AG09319 (cell line): Measurements from ENCODE around the gene BCAS3.

Source experiments
- DNase-seq: peaks from one replicate; pipeline ENCODE4 v3.0.0-alpha.2; 2010; ENCODE audit warnings: low read depth; ENCODE audit errors: extremely low read depth
- TF ChIP-seq, protein P1 (sequence below): IDR thresholded peaks from 2 replicates; pipeline ENCODE4 v1.5.1; 2011; ENCODE audit warnings: low read depth, mild to moderate bottlenecking, inconsistent platforms, low read length, moderate library complexity

Gene BCAS3

DNA sequence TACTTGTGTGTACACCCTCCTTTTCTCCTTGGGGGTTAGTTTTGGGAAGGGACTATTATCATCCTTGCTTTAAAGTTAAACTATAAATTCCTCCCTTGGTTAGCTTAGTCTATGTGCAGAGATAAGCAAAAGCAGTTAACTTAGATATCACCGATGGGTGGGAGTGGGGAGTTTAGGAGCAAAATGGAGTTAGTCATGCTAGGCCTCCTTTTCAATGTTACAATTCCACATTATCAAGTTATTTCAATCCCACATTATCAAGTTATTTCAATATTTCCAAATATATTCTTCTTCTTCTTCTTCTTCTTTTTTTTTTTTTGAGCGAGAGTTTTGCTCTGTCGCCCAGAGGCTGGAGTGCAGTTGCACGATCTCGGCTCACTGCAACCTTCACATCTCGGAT, 1.7 kb upstream of the BCAS3 start:
- TF ChIP-seq, protein P1, sequence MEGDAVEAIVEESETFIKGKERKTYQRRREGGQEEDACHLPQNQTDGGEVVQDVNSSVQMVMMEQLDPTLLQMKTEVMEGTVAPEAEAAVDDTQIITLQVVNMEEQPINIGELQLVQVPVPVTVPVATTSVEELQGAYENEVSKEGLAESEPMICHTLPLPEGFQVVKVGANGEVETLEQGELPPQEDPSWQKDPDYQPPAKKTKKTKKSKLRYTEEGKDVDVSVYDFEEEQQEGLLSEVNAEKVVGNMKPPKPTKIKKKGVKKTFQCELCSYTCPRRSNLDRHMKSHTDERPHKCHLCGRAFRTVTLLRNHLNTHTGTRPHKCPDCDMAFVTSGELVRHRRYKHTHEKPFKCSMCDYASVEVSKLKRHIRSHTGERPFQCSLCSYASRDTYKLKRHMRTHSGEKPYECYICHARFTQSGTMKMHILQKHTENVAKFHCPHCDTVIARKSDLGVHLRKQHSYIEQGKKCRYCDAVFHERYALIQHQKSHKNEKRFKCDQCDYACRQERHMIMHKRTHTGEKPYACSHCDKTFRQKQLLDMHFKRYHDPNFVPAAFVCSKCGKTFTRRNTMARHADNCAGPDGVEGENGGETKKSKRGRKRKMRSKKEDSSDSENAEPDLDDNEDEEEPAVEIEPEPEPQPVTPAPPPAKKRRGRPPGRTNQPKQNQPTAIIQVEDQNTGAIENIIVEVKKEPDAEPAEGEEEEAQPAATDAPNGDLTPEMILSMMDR = no peak
- no peak for DNase-seq

DNA sequence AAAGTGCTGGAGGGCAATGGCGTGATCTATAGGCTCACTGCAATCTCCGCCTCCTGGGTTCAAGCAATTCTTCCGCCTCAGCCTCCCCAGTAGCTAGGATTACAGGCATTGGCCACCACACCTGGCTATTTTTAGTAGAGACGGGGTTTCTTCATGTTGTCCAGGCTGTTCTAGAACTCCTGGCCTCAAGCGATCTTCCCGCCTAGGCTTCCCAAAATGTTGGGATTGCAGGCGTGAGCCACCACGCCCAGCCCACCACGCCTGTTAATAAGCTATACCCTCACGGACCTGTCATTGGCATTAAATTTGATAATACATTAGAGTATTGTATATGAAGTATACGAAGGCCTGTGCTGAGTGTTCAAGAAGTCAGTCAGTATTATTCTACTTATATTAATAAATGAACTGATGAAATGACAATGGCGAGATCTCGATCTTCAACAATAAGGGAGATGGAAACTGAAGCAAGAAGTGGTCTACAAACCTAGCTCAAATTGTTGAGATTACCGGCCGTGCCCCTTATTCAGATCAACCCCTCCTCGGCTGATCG, 818 bp upstream of the BCAS3 start:
- DNase-seq = no peak
- TF ChIP-seq, protein P1 = no peak

DNA sequence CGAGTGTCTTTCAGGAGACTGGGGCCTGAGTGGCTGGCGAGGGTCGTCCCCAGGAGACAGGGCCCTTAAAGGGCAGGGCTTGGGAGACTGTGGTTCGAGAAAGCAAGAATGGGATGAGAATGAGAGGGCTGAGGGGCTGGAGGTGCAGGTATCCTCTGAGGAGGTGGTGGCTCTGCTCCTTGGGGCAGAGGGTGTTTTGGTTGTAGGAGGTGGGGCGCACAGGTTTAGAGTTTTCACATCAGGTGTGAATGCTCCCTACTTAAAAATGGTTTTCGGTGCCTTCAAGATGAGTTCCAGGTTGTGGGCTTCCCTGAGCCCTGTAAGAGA, 430 bp downstream of the BCAS3 start:
- TF ChIP-seq, protein P1 = no peak
- DNase-seq = no peak

DNA sequence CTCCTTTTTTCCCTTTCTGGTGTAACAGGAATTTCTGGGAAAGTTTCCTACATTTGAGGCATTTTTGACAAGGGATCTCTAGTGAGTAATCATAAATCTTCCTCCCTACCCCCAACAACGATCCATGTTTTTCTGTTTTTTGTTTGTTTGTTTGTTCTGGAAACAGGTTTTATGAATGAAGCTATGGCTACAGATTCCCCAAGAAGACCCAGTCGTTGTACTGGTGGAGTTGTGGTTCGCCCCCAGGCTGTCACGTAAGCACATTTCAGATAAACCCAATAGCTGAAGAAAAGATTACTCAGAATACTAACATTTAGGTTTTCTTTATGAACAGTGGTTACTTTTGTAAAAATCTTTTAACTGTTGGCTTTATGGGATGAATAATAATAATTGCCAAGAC, 1.6 kb downstream of the BCAS3 start:
- TF ChIP-seq, protein P1 = no peak
- no peak for DNase-seq

DNA sequence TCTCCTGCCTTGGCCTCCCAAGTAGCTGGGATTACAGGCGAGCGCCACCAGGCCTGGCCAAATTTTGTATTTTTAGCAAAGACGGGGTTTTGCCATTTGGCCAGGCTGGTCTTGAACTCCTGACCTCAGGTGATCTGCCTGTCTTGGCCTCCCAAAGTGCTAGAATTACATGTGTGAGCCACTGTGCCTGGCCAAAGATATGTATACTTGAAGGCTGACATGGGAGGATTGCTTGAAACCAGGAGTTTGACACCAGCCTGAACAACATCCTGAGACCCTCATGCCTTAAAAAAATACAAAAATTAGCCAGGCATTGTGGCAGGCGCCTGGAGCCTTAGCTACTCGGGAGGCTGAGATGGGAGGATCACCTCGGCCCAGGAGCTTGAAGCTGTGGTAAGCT, 3.1 kb downstream of the BCAS3 start:
- TF ChIP-seq, protein P1 = no peak
- no peak for DNase-seq

- no peak for DNase-seq
- TF ChIP-seq, protein P1 = no peak
These were observed 7.8 kb downstream of the BCAS3 start for GRCh38 chr17:60685437-60685836.

DNA sequence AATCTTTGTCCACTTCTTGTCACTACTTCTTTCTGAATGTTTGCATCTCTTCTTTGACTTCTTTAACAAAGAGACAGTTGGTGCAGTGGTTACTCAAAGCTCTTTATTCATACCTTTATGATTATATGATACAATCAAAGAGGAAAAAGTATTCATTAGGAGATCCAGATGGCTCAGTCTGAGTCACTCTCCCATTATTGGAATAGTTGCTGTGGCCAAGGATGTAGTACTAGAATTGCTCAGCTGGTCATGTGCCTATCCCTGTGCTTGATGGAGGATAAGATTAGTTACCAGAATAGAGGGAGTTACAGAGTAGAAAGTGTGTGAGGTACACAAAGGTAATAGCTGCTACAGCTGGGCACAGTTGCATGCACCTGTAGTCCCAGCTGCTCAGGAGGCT, 18.3 kb downstream of the BCAS3 start:
- TF ChIP-seq, protein P1 = no peak
- DNase-seq = no peak

DNA sequence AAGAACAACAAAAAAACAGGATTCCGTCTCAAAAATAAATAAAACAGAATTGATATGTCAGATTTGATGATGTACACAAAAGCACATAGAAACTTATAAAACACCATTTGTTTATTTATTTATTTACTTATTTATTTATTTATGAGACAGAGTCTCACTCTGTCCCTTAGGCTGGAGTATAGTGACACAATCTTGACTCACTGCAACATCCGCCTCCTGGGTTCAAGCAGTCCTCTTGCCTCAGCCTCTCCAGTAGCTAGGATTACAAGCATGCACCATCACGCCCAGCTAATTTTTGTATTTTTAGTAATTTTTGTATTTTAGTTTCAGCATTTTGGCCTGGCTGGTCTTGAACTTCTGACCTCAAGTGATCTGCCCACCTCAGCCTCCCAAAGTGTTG, 21.4 kb downstream of the BCAS3 start:
- DNase-seq = no peak
- TF ChIP-seq, protein P1 = no peak
